GM21737 (cell line): ENCODE measurements around the gene KCNQ1.

ENCODE experiments used
- ATAC-seq: cut with Tn5 transposase; IDR thresholded peaks from one replicate; pipeline ENCODE4 v1.9.1; 2021; ENCODE audit warnings: mild to moderate bottlenecking, moderate library complexity; ENCODE audit not compliant: unreplicated experiment

KCNQ1 gene

DNA sequence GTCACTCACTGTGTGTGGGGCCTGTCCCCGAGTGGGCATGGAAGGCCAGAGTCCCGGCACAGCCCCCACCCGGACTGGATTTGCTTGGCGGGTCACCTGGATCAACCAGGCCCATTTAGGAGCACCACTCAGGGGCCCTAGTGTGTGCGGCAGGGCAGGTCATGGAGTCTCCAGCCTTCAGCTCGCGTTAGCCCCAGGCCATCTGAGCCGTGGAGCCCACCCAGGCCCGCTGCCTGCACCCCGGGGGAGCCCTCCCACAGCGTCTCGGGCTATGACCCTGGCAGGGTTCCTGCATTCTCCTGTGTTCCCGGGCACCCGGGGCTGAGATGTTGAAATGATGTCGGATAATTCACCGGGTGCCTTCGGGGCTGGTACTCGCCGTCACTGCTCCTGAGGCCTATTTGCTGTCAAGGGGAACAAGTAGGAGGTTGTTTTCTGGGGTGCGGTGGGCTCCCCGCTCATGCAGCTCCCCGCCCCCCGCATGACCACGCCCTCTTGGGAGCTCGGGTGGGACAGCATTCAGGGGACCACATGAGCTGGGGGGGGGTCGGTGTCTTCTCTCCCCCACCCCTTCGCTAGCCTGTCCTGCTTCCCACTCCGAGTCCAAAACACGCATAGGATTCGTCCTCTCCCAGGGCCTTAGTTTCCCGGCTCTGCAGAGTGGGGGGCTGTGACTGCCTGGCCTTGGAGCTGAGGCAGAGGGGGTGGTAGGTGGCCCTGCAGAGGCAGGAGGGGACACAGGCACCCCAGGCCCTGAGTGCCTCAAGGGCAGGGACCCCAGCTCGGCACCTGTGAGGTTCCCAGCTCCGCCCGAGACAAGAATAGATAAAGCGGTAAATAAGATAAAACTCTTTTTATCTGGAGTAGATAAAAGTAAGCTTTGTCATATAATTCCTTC is 77.2 kb downstream of the KCNQ1 start:
- ATAC-seq, result no peak

GRCh38 chr11:2522631-2523255 is 77.9 kb downstream of the KCNQ1 start:
- no peak for ATAC-seq

GRCh38 chr11:2523821-2524391 is 79.1 kb downstream of the KCNQ1 start:
- ATAC-seq, result no peak

DNA sequence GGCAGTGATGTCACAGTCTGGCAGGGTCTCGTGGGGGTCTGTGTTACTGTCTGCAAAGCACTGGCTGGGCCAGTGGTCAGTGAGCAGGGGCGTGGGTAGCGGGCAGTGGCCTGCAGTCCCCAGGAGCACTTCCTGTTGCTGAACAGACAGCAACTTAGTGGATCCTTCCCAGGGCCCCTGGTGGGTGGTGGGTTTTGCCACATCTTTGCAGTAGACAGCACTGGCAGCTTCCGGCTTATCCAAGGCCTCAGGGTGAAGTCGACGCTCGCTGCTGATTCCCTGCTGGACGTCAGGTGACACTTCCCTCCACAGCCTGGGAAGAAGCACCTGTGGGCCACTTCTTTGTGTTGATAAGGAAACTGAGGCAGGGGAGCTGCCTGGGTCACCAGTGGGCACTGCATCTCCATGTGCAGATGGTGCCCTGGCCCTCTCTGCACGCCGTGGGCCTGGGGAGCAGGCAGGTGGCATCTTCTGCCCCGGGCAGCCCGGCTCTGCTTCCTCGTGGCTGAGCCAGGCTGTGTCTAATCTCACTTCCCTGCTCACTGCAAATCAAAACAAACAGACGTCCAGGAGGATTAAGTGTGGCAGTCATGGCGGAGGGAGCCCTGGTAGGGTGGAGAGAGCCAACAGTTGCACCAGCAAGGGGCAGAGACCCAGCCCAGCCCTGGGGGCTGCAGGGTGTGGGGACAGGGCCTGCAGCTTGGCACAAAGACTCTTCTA is 79.8 kb downstream of the KCNQ1 start:
- ATAC-seq, result no peak

DNA sequence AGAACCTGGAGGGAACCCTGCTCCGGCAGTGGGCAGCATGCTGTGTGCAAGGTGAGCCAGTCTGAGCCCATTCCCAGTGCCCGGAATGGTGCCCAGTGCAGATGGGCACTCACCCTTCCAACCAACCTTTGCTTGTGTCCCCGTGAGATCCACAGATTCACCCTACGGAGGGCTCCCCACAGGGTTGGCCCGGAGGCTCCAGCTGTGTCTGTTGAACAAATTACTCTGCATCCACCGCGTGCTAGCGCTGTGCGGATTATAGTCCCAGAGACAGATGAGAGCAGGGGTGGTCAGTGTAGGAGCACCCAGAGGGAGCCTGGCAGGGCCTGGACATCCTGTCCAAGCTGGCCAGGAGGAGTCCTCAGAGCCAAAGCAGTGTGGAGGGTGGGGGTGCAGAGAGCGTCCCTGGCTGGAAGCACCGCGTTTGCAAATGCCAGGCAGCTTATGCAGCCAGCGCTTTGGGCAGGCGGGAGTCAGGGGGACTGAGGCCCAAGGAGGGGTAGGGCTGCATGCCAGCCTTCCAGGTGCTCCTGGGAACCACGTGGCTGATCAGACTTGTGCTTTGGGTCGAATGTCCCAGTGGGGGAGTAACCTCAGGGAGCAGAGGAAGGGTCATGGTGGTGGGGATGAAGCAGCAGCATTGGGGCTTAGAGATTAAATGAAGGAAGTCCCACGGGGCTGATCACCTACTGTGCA is 80.5 kb downstream of the KCNQ1 start:
- no peak for ATAC-seq

DNA sequence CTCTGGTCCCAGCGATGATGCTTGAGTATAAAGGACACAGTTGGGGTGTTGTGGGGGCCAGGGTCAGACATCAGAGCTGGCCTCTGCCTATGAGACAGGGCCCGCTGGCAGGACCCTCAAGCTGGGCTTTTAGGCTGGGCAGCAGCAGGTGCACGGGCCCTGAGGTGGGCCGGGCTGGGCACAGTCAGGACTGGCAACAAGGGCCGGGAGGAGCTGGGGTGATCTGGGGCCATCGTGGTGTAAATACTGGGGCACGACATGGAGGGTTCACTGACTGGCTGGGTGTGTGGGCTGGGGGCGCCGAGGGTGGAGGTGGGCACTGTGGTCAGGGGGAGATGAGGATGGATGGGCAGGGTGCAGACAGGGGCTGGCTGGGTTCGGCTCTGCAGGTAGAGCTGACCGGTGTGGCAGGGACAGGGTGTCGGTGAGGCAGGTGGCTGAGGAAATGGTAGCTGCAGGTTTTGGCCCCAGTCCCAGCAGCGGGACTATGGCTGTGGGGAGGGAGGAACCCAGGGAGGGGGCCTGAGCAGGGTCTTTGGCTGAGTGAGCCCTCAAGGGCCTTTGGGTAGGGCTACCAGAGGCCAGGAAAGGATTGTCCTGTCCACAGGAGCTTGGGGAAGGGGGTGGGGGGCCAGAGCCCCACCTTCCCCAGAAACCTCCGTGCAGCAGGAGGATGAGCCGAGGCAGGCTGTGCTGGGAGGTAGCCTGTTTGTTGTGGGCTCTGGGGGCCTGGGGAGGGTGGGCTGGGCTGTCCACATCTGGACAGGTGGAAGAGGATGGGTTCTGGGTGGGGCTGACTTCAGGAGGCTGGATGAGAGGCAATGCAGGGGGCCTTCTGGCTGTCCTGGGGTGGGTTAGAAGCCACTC is 81.4 kb downstream of the KCNQ1 start:
- no peak for ATAC-seq

DNA sequence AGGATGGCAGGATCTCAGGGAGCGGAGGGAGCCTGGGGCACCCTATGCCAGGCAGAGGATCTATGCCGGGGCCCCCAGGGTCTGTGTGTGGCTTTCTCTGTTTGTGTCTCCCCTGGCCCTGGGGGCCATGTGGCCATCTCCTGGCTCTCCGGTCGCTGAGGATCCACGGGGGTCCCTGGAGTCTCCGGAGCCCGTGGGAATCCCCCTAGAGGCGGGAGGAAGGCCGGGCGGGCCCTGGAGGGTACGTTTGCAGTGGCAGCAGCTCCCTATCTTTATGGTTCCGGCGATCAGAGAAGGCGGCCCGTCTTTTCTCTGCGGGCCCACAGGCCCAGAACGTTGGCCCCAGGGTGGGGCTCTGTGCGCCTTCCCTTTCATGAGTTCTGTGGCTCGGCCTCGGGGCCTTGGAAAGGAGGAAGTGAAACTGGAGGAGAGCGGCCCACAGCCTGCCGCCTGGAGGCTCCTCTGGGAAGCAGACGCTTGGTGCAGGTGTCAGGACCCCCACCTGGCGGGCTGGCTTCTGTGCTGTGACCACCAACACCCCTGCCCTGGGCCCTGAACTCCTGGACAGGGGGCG is 82.1 kb downstream of the KCNQ1 start:
- ATAC-seq, result peak; percentile 63

DNA sequence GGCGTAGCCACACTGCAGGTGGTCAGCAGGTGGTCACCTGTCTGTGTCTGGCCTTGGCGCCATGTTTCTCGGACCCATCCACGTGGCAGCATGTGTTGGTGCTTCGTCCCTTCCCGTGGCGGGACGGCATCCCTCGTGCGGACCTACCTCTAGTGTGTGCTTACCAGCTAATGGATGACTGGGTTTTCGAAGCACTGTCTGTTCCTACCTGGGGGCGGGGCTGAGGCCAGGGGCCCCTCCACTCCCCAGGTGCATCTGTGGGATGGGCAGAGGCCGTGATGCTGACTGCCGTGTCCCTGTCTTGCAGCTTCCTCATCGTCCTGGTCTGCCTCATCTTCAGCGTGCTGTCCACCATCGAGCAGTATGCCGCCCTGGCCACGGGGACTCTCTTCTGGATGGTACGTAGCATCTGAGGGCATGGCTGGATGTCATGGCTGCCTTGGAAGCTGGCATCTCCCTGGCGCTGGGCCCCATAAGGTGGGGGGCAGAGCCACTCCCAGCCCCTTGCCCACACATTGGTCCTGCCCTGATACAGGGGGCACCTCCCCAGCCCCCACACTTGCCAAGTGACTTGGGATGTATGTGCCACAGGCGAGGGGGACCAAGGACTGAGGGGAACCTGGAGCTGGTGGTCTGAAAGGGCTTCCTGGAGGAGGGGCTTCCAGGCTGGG is 82.9 kb downstream of the KCNQ1 start:
- no peak for ATAC-seq

DNA sequence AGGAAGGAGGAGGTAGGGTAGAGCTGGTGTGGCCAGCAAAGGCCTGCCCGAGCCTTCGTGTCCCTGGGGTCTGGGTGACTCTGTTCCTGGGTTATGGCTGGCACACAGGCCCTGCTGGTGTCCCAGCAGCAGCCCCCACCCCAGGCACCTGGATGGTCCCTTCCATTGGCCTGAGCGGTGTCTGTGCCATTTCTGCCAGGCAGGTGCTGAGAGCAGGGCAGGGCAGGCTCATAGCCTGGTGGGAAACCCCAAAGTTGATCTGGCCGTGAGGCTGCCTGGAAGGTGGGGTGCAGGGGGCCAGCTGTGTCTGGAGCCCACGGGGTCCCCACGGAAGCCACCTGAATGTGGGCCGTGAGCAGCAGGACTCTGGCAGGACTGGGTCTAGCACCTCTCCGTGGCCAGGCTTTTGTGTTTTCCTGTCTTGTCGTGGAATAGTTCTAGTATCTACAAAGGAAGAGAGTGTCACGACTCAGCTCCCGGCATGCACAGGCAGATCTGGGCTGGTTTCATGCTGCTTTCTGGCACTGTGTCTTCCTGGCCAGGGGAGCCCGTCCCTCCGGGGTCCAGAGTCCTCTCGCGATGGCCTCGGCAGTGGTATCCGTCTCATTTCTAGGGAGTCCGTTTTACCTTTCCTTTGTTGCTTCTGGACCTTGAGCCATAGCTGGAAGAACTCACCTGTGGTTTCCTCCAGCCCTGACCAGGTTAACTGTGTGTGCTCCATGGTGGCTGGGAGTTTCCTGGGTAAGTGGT is 83.7 kb downstream of the KCNQ1 start:
- no peak for ATAC-seq

DNA sequence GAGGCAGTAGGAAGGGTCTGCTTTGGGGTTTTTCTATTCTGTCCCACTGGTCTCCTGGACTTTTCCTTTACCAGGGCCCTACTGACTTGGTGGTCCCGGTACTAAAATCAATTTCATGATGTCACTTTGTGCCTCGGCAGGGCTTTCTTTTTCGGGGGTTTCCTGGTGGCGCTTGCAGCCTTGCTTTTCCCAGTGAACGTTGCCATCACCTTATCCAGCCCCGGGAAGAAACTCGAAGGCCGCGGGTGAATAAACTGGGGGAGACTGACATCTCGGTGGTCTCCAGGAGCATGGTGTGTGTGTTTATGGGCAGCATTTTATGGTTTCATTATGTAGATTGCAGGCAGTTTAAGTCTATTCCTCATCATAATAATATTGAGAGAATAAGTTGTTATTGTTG is 84.4 kb downstream of the KCNQ1 start:
- ATAC-seq, result no peak

DNA sequence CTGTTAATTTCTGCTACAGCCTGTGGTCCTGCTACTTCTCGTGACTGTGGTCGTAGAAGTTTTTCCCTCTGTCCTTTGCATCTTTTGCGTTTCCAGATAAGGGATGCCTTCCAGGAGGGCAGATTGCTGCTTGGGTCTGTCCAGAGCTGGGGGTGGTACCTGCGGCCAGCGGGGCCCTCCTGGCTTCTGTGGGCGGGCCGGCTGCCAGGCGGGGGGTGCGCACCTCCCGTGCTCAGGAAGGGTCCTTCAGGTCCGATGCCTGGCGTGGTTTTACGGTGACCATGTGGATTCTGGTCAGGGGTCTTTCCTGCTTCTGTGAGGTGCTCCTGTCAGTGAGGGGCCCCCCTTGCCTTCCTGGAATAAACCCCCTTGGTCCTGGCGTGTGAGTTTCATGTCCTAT is 84.8 kb downstream of the KCNQ1 start:
- no peak for ATAC-seq

GRCh38 chr11:2530131-2530854 is 85.5 kb downstream of the KCNQ1 start:
- ATAC-seq, result no peak

GRCh38 chr11:2530855-2531200 is 86.0 kb downstream of the KCNQ1 start:
- ATAC-seq, result no peak

- no peak for ATAC-seq
Observed at GRCh38 chr11:2531277-2531986, 86.6 kb downstream of the KCNQ1 start.

- no peak for ATAC-seq
Observed at GRCh38 chr11:2531987-2532703, 87.3 kb downstream of the KCNQ1 start.
